Peyer's patch (tissue), 4 donors: ENCODE results near the gene TRIO. TPM values are rescaled to one million over a fixed set of nuclear protein-coding genes. Genes with fewer than 3 reads are reported as not detected.

ENCODE experiments used
- DNase-seq, 3 donors: peaks; one replicate each; pipeline ENCODE4 v3.0.0-alpha.2; 2017 to 2019
- H3K27ac ChIP-seq, 4 donors: fragments of 200-600 bp; sonication (generic); one replicate each; pipeline ENCODE4 v1.5.1; 2016 to 2019
- H3K27me3 ChIP-seq, 2 donors: fragments of 200-600 bp; sonication (generic); one replicate each; pipeline ENCODE4 v1.5.1; 2019
- H3K36me3 ChIP-seq, 3 donors: fragments of 200-600 bp; sonication (generic); one replicate each; pipeline ENCODE4 v1.5.1; 2016 to 2019
- H3K4me1 ChIP-seq, 4 donors: fragments of 200-600 bp; sonication (generic); one replicate each; pipeline ENCODE4 v1.5.1; 2016 to 2019
- H3K4me3 ChIP-seq, 4 donors: fragments of 200-600 bp; sonication (generic); 1 replicate in 3 of 4; 2 replicates in 1 of 4; pipeline ENCODE4 v1.5.1; 2016 to 2019; ENCODE audit warnings: mild to moderate bottlenecking in 1 of 4
- H3K9me3 ChIP-seq, 4 donors: fragments of 200-600 bp; sonication (generic); one replicate each; pipeline ENCODE4 v1.5.1; 2016 to 2019; ENCODE audit warnings: mild to moderate bottlenecking in 1 of 4
- CTCF ChIP-seq, 6 experiments: fragments of 450-650 bp in 4 of 6; fragments of 200-600 bp in 2 of 6; sonication (generic) in 1 of 6; IDR thresholded peaks; one replicate each; pipeline ENCODE4 v1.5.1; 2017 to 2019; ENCODE audit warnings: antibody characterized with exemption in 6 of 6, mild to moderate bottlenecking in 3 of 6, moderate library complexity in 1 of 6
- POLR2A ChIP-seq, 2 donors: fragments of 450-650 bp; IDR thresholded peaks; one replicate each; pipeline ENCODE4 v1.5.1; 2017; ENCODE audit warnings: antibody characterized with exemption in 2 of 2, mild to moderate bottlenecking in 2 of 2, moderate library complexity in 2 of 2
- total RNA-seq, 4 donors: library from RNA; depleted of rRNA; stranded (reverse); fragments of >200 nt; gene quantifications; one replicate each; pipeline ENCODE4 v1.1.0, GENCODE V29; 2016

Gene TRIO
- total RNA-seq, 4 donors from 2014 or later = 171 to 456 (median 340) TPM

DNA sequence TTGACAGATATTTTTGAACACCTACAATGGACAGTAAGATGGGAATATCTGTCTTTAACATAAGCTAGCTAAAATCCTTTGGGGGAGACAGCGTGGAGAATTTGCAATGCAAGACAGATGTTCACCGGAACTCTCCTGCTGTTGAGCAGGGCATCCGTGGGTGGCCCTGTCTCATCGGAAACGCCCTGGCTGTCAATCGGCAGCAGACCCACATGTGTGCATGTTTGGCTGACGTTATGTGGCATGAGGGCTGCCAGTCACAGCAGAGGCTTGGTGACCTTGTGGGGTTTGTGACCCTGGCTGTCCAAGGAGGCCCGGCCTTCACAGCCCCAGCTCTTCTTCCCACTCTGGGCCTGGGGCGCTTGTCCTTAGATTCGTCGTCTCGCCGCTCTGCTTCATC, 308.7 kb downstream of the TRIO start:
- H3K27me3 ChIP-seq = no peaks in the 10 kb centered on the region
- H3K27ac ChIP-seq = peak overlapping the region in 1 of 4 donors; percentile 6
- no peak overlapping the region for H3K4me3 ChIP-seq
- H3K36me3 ChIP-seq = peaks cover 0 to 14% (median 0%) of the 10 kb centered on the region in 3 donors
- no peak for TF ChIP-seq CTCF (IDR thresholded peaks at IDR 0.05)
- TF ChIP-seq POLR2A (IDR thresholded peaks at IDR 0.05) = no peak
- no peak for DNase-seq
- H3K9me3 ChIP-seq = no peaks in the 10 kb centered on the region
- H3K4me1 ChIP-seq = peaks cover 0 to 20% (median 0%) of the 10 kb centered on the region in 4 donors

DNA sequence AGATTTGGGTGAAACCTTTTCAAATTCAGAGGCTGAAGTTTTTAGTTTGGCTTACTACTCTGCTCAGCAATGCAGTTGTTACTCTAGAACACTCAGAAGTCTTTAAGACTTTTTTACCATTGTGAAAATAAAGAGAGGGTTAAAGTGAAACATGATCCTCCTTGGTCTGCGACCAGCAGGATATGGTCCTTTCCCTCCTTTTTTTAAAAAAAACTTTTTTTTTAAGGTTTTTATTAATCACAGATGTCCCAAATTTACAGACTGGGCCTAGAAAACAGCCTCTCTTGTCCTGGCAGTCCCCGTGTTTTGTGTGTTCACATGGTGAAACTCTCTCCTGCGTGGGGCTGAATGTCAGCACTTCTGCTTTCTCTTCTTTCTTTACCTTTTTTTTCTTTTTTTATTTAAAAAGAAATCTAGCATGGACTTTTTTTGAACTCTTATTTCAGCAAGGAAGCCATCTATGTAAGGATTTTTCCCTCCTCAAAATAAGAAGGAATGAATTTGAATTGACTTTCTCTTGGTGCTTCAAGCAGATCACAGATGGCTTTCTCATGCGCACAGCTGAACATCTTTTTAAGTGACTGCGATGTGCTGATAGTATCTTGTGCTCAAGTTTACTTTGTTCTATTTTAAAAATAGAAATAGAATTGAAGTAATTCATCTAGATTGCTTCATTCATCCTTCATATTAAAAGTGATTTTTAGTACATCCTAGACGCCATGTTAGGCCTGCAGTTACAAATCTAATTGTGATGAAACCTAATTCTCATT, 309.7 kb downstream of the TRIO start:
- Histone ChIP-seq H3K4me1 (peaks cover 0 to 15% (median 0%) of the 10 kb centered on the region in 4 donors), H3K27ac (peak overlapping the region in 1 of 4 donors; percentile 10), H3K9me3 (no peaks in the 10 kb centered on the region), H3K4me3 (no peak overlapping the region), H3K27me3 (no peaks in the 10 kb centered on the region), H3K36me3 (peaks cover 0 to 14% (median 0%) of the 10 kb centered on the region in 3 donors)
- no peak for DNase-seq
- TF ChIP-seq CTCF (IDR thresholded peaks at IDR 0.05) (no peak), POLR2A (IDR thresholded peaks at IDR 0.05) (no peak)

DNA sequence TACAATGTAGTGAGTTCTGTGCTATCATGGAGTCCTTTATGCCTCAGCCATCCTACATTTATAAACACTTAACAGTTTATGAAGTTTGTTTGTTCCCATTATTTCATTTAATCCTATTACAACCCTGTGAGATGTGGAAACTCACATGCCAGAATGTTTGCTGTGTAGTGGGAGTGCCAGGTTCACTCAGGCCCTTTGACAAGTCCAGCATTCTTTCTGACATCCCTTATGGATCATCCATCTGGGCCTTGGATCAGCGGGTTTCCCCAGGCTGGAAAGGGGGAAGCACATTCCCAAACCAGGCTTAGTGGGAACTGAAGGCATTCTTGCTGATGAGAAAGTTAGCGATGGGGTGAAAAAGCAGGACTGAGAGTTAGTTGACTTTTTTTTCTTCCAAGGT, 310.3 kb downstream of the TRIO start:
- peaks cover 0 to 9% (median 0%) of the 10 kb centered on the region in 4 donors for H3K4me1 ChIP-seq
- DNase-seq = no peak
- no peaks in the 10 kb centered on the region for H3K27me3 ChIP-seq
- no peaks in the 10 kb centered on the region for H3K9me3 ChIP-seq
- peaks cover 0 to 14% (median 0%) of the 10 kb centered on the region in 3 donors for H3K36me3 ChIP-seq
- no peak for TF ChIP-seq CTCF (IDR thresholded peaks at IDR 0.05)
- no peak for TF ChIP-seq POLR2A (IDR thresholded peaks at IDR 0.05)
- H3K27ac ChIP-seq = peak overlapping the region in 1 of 4 donors; percentile 10
- no peak overlapping the region for H3K4me3 ChIP-seq

GRCh38 chr5:14455814-14456321, 312.7 kb downstream of the TRIO start:
- Histone ChIP-seq H3K27ac (no peak overlapping the region), H3K4me1 (no peaks in the 10 kb centered on the region), H3K9me3 (no peaks in the 10 kb centered on the region), H3K36me3 (peaks cover 0 to 27% (median 0%) of the 10 kb centered on the region in 3 donors), H3K27me3 (no peaks in the 10 kb centered on the region), H3K4me3 (no peak overlapping the region)
- DNase-seq = no peak
- no peak for TF ChIP-seq CTCF (IDR thresholded peaks at IDR 0.05)
- no peak for TF ChIP-seq POLR2A (IDR thresholded peaks at IDR 0.05)

- H3K36me3 ChIP-seq = peaks cover 0 to 30% (median 0%) of the 10 kb centered on the region in 3 donors
- TF ChIP-seq POLR2A (IDR thresholded peaks at IDR 0.05) = no peak
- no peak for TF ChIP-seq CTCF (IDR thresholded peaks at IDR 0.05)
- no peak overlapping the region for H3K27ac ChIP-seq
- H3K9me3 ChIP-seq = no peaks in the 10 kb centered on the region
- no peaks in the 10 kb centered on the region for H3K27me3 ChIP-seq
- H3K4me1 ChIP-seq = no peaks in the 10 kb centered on the region
- H3K4me3 ChIP-seq = no peak overlapping the region
- no peak for DNase-seq
These were observed 314.3 kb downstream of the TRIO start for GRCh38 chr5:14457476-14457875.
